ENCODE results near the gene FLT4. TPM values are rescaled to one million over a fixed set of nuclear protein-coding genes. Genes with fewer than 3 reads are reported as not detected.

FLT4 gene
- total RNA-seq, 1 donor from 2014 or later, result 13.1 TPM

DNA sequence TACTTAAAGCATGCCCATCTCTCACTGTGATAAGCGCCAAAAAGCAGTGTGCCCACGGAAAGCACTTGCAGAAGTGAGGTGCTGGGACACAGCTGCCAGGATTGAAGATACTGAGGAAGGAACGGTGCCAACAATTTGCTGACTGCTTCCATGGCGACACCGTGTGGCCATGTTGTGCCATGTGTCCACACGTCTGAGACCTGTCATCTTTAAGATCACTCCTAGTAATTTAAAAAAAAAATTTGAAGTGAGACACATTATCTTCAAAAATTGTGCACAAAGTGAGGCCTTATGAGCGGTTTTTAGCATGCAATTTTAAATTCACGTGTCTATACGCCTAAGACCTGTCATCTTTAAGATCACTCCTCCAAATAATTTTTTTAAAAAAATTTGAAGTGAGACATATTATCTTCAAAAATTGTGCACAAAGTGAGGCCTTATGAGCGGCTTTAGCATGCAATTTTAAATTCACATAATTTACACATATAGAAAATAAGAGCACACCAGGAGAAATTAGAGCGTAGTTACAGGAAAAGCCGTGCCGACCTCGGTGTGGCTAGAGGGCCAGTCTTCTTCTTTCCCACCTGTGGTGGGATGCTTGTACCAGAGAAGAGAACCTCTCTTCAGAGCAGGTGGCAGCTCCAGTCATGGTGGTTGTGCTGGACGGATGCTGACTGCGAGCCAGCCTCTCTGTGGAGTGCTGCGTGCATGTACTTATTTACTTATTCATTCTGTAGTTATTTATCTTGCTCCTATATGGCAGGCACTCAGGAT lies 21.4 kb upstream of the FLT4 start:
- no peak overlapping the region for H3K4me3 Mint-ChIP-seq
- H3K27me3 Mint-ChIP-seq (ENCODE audit: low read depth), result peaks cover 77% of the 10 kb centered on the region
- peaks cover 2% of the 10 kb centered on the region for H3K9me3 Mint-ChIP-seq
- H3K27ac Mint-ChIP-seq (ENCODE audit: unreplicated experiment), result no peak overlapping the region
- TF ChIP-seq, protein P1, sequence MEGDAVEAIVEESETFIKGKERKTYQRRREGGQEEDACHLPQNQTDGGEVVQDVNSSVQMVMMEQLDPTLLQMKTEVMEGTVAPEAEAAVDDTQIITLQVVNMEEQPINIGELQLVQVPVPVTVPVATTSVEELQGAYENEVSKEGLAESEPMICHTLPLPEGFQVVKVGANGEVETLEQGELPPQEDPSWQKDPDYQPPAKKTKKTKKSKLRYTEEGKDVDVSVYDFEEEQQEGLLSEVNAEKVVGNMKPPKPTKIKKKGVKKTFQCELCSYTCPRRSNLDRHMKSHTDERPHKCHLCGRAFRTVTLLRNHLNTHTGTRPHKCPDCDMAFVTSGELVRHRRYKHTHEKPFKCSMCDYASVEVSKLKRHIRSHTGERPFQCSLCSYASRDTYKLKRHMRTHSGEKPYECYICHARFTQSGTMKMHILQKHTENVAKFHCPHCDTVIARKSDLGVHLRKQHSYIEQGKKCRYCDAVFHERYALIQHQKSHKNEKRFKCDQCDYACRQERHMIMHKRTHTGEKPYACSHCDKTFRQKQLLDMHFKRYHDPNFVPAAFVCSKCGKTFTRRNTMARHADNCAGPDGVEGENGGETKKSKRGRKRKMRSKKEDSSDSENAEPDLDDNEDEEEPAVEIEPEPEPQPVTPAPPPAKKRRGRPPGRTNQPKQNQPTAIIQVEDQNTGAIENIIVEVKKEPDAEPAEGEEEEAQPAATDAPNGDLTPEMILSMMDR (conservative IDR thresholded peaks at IDR 0.05), result peak; percentile 81
- no peaks in the 10 kb centered on the region for H3K36me3 Mint-ChIP-seq (ENCODE audit: low read depth)
- peaks cover 15% of the 10 kb centered on the region for H3K4me1 Mint-ChIP-seq
- peak; percentile 45 for DNase-seq (ENCODE audit: low read depth, low spot score)

DNA sequence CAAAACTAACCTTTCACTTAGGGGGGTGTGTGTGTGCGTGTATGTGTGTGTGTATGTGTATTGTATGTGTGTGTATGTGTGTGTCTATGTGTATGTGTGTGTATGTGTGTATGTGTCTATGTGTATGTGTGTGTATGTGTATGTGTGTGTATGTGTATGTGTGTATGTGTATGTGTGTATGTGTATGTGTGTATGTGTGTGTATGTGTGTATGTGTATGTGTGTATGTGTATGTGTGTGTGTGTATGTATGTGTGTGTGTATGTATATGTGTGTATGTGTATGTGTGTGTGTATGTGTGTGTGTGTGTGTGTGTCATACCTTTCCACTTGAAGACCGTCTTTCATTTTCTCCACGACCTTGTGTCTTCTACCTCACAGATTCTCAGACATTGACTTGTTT lies 20.8 kb upstream of the FLT4 start:
- peaks cover 2% of the 10 kb centered on the region for H3K9me3 Mint-ChIP-seq
- no peak for DNase-seq (ENCODE audit: low read depth, low spot score)
- peaks cover 15% of the 10 kb centered on the region for H3K4me1 Mint-ChIP-seq
- H3K36me3 Mint-ChIP-seq (ENCODE audit: low read depth), result no peaks in the 10 kb centered on the region
- no peak overlapping the region for H3K4me3 Mint-ChIP-seq
- TF ChIP-seq, protein P1 (conservative IDR thresholded peaks at IDR 0.05), result no peak
- no peak overlapping the region for H3K27ac Mint-ChIP-seq (ENCODE audit: unreplicated experiment)
- peaks cover 72% of the 10 kb centered on the region for H3K27me3 Mint-ChIP-seq (ENCODE audit: low read depth)

DNA sequence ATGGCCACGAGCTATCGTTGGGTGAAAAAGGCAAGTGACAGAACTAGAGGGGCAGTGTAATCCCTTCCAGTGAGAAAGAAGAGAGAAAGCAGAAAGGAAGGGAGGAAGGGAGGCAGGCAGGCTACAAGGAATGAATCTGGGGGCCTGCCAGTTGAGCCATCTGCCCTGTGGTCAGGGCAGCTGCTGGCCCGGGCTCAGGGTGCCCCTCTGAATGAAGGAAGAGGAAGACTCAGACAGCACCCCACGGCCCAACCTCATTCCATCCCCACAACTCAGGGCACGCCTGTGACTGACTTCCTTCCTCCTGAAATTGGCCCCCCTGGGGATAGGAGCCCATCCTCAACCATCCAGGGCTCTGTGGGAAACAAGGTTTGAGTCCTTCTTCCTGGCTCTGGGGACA lies 20.3 kb upstream of the FLT4 start:
- Mint-ChIP-seq H3K27me3 (ENCODE audit: low read depth) (peaks cover 72% of the 10 kb centered on the region), H3K9me3 (peaks cover 2% of the 10 kb centered on the region), H3K4me3 (no peak overlapping the region), H3K4me1 (peaks cover 15% of the 10 kb centered on the region), H3K36me3 (ENCODE audit: low read depth) (no peaks in the 10 kb centered on the region), H3K27ac (ENCODE audit: unreplicated experiment) (no peak overlapping the region)
- TF ChIP-seq, protein P1 (conservative IDR thresholded peaks at IDR 0.05), result no peak
- DNase-seq (ENCODE audit: low read depth, low spot score), result no peak

DNA sequence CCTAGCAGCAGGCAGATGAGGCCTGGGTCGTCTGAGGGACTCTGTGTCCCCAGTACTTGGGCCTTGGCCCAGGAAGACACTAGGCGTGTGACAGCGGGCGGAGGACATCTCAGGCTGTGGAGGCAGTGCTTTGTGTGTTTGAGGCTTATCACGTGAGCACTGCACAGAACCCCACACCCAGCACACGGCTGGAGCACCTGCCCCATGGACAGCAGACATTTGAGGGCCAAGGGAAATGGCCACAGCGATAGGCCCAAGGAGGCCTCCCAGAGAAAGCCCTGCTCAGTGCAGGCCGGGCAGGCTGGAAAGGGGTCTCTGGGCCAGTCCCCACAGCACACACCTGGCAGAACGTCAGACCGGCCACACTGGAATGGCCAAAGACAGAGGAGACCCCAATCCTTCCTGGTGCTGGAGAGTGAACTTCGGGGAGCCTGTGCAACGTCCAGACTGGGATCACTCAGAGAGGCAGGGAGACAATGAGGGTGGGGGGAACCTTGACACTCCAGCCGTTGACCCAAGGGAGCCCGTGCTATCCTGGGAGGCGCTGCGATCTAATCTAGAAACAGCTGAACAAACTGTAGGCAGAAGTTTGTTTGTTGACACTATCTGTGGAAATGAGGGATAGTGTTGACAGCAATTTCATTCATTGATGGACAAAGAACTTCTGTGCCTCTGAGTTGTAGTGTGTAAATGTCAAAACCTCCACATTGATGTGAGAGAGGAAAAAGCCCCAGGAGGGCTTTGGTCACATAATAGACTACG lies 19.6 kb upstream of the FLT4 start:
- TF ChIP-seq, protein P1 (conservative IDR thresholded peaks at IDR 0.05), result no peak
- no peak overlapping the region for H3K27ac Mint-ChIP-seq (ENCODE audit: unreplicated experiment)
- DNase-seq (ENCODE audit: low read depth, low spot score), result no peak
- H3K27me3 Mint-ChIP-seq (ENCODE audit: low read depth), result peaks cover 66% of the 10 kb centered on the region
- H3K4me1 Mint-ChIP-seq, result peaks cover 15% of the 10 kb centered on the region
- H3K36me3 Mint-ChIP-seq (ENCODE audit: low read depth), result no peaks in the 10 kb centered on the region
- H3K4me3 Mint-ChIP-seq, result no peak overlapping the region
- H3K9me3 Mint-ChIP-seq, result peaks cover 2% of the 10 kb centered on the region

DNA sequence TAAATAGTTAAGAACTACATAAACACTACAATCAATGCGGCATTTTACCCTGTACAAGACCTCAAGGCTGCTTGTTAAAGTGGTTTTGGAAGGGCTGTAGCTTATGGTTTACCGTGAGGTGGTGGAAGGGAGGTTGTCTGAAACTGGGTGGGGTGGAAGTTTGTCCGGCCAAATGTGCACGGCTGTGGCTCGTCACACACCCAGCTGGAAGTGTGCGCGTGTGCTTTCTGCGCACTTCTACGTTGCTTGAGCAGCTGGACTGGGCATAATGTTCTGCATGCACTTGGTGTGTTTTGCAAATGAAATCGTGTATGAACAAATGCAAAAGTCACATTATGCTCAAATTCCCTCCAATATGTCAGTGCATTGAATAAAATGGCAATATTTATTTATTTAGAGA lies 17.4 kb upstream of the FLT4 start:
- Mint-ChIP-seq H3K36me3 (ENCODE audit: low read depth) (no peaks in the 10 kb centered on the region), H3K27ac (ENCODE audit: unreplicated experiment) (no peak overlapping the region), H3K27me3 (ENCODE audit: low read depth) (peaks cover 55% of the 10 kb centered on the region), H3K4me1 (peaks cover 15% of the 10 kb centered on the region), H3K9me3 (peaks cover 2% of the 10 kb centered on the region), H3K4me3 (no peak overlapping the region)
- no peak for DNase-seq (ENCODE audit: low read depth, low spot score)
- TF ChIP-seq, protein P1 (conservative IDR thresholded peaks at IDR 0.05), result no peak
